GM12801 (cell line): ENCODE data around the gene MAML1.

Experiments used
- TF ChIP-seq, protein P1 (sequence below): IDR thresholded peaks from one replicate; pipeline ENCODE4 v1.5.1; 2011; ENCODE audit warnings: control low read depth; ENCODE audit not compliant: insufficient read length; ENCODE audit errors: extremely low read depth

MAML1 gene

DNA sequence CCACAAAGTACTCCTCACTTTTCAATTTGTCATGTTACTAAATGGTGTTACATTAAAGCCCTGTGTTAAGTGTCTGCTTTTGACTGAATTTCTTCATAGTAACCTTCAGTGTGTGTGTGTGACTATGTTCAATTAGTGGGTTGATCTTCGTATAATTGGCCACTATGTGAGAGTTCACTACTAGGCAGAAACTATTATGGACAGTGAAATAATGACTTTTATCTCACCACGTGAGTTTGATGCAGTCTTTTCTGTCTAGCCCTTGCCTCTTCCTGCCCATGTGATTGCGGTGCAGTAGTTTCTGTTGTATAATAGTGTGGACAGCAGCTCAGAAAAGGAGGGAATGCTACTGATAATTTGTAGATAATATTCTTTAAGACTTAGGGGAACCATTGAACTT is 1.8 kb upstream of the MAML1 start:
- TF ChIP-seq, protein P1, sequence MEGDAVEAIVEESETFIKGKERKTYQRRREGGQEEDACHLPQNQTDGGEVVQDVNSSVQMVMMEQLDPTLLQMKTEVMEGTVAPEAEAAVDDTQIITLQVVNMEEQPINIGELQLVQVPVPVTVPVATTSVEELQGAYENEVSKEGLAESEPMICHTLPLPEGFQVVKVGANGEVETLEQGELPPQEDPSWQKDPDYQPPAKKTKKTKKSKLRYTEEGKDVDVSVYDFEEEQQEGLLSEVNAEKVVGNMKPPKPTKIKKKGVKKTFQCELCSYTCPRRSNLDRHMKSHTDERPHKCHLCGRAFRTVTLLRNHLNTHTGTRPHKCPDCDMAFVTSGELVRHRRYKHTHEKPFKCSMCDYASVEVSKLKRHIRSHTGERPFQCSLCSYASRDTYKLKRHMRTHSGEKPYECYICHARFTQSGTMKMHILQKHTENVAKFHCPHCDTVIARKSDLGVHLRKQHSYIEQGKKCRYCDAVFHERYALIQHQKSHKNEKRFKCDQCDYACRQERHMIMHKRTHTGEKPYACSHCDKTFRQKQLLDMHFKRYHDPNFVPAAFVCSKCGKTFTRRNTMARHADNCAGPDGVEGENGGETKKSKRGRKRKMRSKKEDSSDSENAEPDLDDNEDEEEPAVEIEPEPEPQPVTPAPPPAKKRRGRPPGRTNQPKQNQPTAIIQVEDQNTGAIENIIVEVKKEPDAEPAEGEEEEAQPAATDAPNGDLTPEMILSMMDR, result no peak

DNA sequence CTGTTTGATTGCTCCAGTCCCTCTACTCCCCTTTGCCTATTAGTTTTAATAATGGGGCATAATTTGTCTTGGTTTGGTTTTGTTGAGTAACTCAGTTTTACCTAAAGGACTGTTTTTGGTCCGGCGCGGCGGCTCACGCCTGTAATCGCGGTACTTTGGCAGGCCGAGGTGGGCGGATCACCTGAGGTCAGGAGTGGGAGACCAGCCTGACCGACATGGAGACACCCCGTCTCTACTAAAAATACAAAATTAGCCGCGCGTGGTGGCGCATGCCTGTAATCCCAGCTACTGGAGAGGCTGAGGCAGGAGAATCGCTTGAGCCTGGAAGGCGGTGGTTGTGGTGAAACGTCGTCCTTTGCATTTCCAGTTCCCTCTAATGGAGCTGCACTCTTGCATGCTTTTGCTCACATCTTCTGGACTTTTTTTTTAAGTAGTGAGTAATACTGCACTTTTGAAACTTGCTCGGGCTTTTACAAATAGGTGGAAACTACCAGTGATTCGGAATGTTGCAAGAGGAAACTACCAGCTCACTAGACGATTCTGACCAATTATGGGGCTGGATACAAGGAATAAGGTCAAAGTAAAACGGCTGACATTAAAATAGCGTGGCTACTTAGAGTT is 721 bp upstream of the MAML1 start:
- TF ChIP-seq, protein P1, result no peak

DNA sequence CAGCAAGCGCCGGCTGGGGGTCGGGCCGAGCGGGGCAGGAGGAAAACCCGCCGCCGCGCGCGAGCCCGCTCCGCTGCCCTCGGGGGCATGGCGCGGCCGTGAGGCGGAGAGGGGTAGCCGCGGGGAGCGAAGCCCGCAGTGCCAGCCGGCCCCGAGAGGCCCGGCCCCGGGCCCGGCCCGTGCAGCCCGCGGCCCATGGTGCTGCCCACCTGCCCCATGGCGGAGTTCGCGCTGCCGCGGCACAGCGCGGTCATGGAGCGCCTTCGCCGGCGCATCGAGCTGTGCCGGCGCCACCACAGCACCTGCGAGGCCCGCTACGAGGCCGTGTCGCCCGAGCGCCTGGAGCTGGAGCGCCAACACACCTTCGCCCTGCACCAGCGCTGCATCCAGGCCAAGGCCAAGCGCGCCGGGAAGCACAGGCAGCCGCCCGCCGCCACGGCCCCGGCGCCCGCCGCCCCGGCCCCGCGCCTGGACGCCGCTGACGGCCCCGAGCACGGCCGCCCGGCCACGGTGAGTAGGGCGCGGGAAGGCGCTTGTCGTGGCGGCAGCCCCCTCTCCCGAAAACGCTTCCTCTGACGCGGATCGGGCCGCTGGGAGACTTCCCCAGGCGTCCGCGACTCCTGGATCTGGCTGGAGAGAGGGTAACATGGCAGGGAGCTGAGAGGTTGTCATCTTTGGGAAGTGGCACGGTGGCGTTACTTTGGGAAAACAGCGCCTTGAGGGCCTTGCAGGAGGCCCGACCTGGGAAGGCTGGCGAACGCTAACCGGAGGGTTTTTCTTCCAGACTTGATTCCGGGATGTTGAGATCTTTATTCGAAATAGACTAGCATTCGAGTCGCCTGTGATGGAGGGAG is 523 bp downstream of the MAML1 start:
- TF ChIP-seq, protein P1, result no peak

DNA sequence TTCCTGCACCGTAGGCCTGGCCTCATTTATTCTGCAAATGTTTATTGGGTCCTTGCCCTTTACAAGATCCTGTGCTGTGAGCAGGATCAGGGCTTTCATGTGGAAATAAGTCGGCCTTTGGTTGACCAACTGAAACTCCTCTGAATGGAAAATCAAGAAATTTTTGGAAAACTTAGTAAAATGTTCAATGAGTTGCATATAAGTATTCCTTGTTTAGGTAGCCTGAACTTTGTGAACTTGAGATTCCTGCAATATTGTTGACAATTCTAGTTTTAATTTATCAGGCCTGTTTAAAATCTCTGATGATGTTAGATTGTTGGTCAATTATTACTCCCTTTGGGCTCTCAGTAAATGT is 1.1 kb downstream of the MAML1 start:
- TF ChIP-seq, protein P1, result no peak

DNA sequence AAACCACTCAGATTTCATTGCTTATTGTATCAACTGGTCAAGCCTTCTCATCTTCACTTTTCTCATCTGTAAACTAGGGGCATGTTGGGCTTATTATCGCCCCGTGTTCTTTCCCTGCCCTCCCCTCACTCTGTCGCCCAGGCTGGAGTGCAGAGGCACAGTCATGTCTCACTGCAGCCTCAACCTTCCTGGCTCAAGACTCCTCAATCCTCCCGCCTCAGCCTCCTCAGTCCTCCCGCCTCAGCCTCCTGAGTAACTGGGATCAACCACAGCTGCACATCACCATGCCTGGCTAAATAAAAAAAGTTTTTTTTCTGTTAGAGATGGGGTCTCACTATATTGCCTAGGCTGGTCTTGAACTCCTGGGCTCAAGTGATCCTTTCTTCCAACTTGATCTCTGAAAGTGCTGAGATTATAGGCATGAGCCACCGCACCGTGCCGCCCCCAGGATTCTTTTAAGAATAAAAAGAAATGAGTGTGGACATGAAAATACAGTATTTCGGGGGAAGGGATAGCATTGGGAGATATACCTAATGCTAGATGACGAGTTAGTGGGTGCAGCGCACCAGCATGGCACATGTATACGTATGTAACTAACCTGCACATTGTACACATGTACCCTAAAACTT is 2.0 kb downstream of the MAML1 start:
- TF ChIP-seq, protein P1, result no peak

DNA sequence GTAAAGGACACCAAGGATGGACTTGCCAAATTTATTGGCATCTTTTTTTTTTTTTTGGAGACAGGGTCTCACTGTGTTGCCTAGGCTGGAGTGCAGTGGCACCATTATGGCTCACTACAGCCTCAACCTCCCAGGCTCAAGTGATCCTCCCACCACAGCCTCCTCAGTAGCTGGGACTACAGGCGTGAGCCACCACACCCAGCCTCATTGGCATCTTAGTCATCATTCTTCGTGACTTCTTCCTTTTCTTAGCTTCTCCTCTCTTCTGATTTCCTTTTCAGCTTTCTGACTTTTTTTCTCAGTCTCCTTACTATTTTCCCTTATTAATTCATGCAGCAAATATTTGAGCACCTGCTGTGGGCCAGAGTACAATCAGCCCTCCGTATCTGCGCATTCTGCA is 6.1 kb downstream of the MAML1 start:
- TF ChIP-seq, protein P1, result no peak

DNA sequence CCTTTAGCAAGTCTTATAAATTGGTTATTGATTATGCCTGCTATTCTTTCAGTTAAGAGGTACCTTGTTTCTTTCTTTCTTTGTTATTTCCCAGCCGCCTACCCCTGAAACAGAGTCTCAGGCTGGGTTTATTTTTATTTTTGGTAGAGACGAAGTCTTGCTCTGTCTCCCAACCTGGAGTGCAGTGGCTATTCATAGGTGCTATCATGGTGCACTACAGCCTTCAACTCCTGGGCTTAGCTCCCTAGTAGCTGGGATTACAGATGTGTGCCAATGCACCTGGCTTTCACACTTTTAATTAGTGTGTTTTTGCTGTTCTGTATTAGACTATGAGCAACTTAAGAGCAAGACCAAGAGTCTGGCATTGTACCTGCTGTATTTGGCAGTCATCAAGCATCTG is 14.2 kb downstream of the MAML1 start:
- TF ChIP-seq, protein P1, result no peak
